OCI-LY7 (cell line): Measurements from ENCODE around the gene TLE4. TPM values are rescaled to one million over a fixed set of nuclear protein-coding genes. Genes with fewer than 3 reads are reported as not detected.

Experiments used
- BruUV-seq: library from RNA; stranded (reverse); fragments of 400-500 nt; replicated peaks from 2 replicates; lab custom pipeline; 2021; lab: Mats Ljungman, UMichigan
- CTCF ChIA-PET: fragments of 300-600 bp; sonication (Branson Sonifier 250); formaldehyde crosslinking; loops from one replicate; lab custom pipeline; 2022; ENCODE audit warnings: antibody characterized with exemption; ENCODE audit not compliant: unreplicated experiment; lab: Charles Lee
- POLR2A ChIA-PET: fragments of 300-600 bp; sonication (Branson Sonifier 250); formaldehyde crosslinking; loops from one replicate; lab custom pipeline; 2022; ENCODE audit warnings: antibody characterized with exemption; lab: Charles Lee
- DNase-seq: peaks from one replicate; pipeline ENCODE4 v3.0.0-alpha.2; 2015; ENCODE audit warnings: low spot score
- H2AFZ ChIP-seq: fragments of 200-600 bp; sonication (generic), shearing (Covaris generic); 2 replicates; pipeline ENCODE4 v1.6.1; 2014; ENCODE audit warnings: mild to moderate bottlenecking, antibody characterized with exemption, low read length, moderate library complexity
- H3K27ac ChIP-seq: fragments of 200-600 bp; sonication (generic); 2 replicates; pipeline ENCODE4 v1.5.1; 2014; ENCODE audit warnings: mixed run types, low read depth, mild to moderate bottlenecking, moderate library complexity, low read length, inconsistent platforms; ENCODE audit not compliant: poor library complexity, severe bottlenecking
- H3K36me3 ChIP-seq: fragments of 200-600 bp; sonication (generic); 2 replicates; pipeline ENCODE4 v1.6.1; 2014; ENCODE audit warnings: mild to moderate bottlenecking, antibody characterized with exemption, low read length, moderate library complexity, mixed read lengths; ENCODE audit not compliant: insufficient read depth
- H3K4me1 ChIP-seq: fragments of 200-600 bp; sonication (generic); 2 replicates; pipeline ENCODE4 v1.5.1; 2014; ENCODE audit warnings: mild to moderate bottlenecking, low read length; ENCODE audit not compliant: insufficient read depth, poor library complexity, severe bottlenecking
- H3K4me2 ChIP-seq: fragments of 200-600 bp; sonication (generic); 2 replicates; pipeline ENCODE4 v1.6.1; 2014; ENCODE audit warnings: mild to moderate bottlenecking, low read length
- H3K4me3 ChIP-seq: fragments of 200-600 bp; sonication (generic); 2 replicates; pipeline ENCODE4 v1.5.1; 2014; ENCODE audit warnings: mild to moderate bottlenecking, low read depth, low read length; ENCODE audit not compliant: poor library complexity, severe bottlenecking
- H3K79me2 ChIP-seq: fragments of 200-600 bp; sonication (generic); 2 replicates; pipeline ENCODE4 v1.6.1; 2016; ENCODE audit warnings: low read depth, mild to moderate bottlenecking, low read length, moderate library complexity, mixed read lengths; ENCODE audit not compliant: insufficient read depth
- H3K9me2 ChIP-seq: fragments of 200-600 bp; sonication (generic); 2 replicates; pipeline ENCODE4 v1.6.1; 2016; ENCODE audit warnings: mild to moderate bottlenecking, low read length, mixed read lengths; ENCODE audit not compliant: insufficient read depth
- H3K9me3 ChIP-seq: fragments of 200-600 bp; sonication (generic); 2 replicates; pipeline ENCODE4 v1.6.1; 2014; ENCODE audit warnings: mild to moderate bottlenecking, mixed run types, low read length, mixed read lengths
- H4K20me1 ChIP-seq: fragments of 200-600 bp; sonication (generic); 2 replicates; pipeline ENCODE4 v1.6.1; 2014; ENCODE audit warnings: mild to moderate bottlenecking, antibody characterized with exemption, low read length, moderate library complexity, mixed read lengths; ENCODE audit not compliant: insufficient read depth
- CTCF ChIP-seq: fragments of 200-600 bp; sonication (generic); conservative IDR thresholded peaks from 2 replicates; pipeline ENCODE4 v1.5.1; 2014; ENCODE audit warnings: mild to moderate bottlenecking, antibody characterized with exemption, low read length, moderate library complexity, mixed read lengths
- EZH2phosphoT487 ChIP-seq: fragments of 200-600 bp; sonication (generic); IDR thresholded peaks from 2 replicates; pipeline ENCODE4 v1.6.1; 2018; ENCODE audit warnings: low read depth, borderline replicate concordance, mild to moderate bottlenecking, mixed run types, antibody characterized with exemption, low read length, moderate library complexity, mixed read lengths
- intact Hi-C: fragments of 100-400 bp; cut with micrococcal nuclease; formaldehyde crosslinking; loops from one replicate; pipeline ENCODE4 v1.10.0; 2022; ENCODE audit not compliant: unreplicated experiment
- total RNA-seq, 2 experiments: library from RNA; depleted of rRNA in 1 of 2; stranded (reverse); fragments of >200 nt in 1 of 2; shearing (Covaris generic) in 1 of 2; gene quantifications; 2 replicates each; pipeline ENCODE4 v1.2.3, GENCODE V29; 2014 to 2022

The TLE4 gene
- total RNA-seq, 2 experiments from 2014 or later: 36.7 to 41.7 TPM

GRCh38 chr9:79592726-79593493 lies 21.1 kb downstream of the TLE4 start:
- Histone ChIP-seq H3K9me3 (no peaks in the 10 kb centered on the region), H3K27ac (no peak overlapping the region), H2AFZ (no peak overlapping the region), H3K79me2 (no peaks in the 10 kb centered on the region), H3K4me3 (no peak overlapping the region), H3K36me3 (peaks cover 8% of the 10 kb centered on the region), H3K4me1 (no peaks in the 10 kb centered on the region), H3K4me2 (no peak overlapping the region), H3K9me2 (no peaks in the 10 kb centered on the region), H4K20me1 (no peaks in the 10 kb centered on the region; the same call in 1 of the 2 replicates)
- intact Hi-C loops: no loop called here
- TF ChIP-seq CTCF (no peak), EZH2phosphoT487 (no peak)
- BruUV-seq: no TSS peak
- ChIA-PET POLR2A (interaction anchor here (0.7 to 1.1 kb wide), 5 partner anchors 22 to 184 kb away, joined by 3 to 6 read pairs (median 4); partner anchors contain the start of gene TLE4), CTCF (no interaction called here)
- no peak for DNase-seq

- no peak overlapping the region for H3K27ac ChIP-seq
- TF ChIP-seq CTCF (no peak), EZH2phosphoT487 (no peak)
- H3K36me3 ChIP-seq: 0 out of 2 replicates have a peak, but pooled peaks cover 6% of the 10 kb centered on the region
- ChIA-PET CTCF (no interaction called here), POLR2A (no interaction called here)
- no peaks in the 10 kb centered on the region for H3K79me2 ChIP-seq
- intact Hi-C loops: no loop called here
- H2AFZ ChIP-seq: no peak overlapping the region
- BruUV-seq: no TSS peak
- no peak for DNase-seq
- H4K20me1 ChIP-seq: no peaks in the 10 kb centered on the region
- no peaks in the 10 kb centered on the region for H3K9me2 ChIP-seq
- H3K4me1 ChIP-seq: no peaks in the 10 kb centered on the region
- no peak overlapping the region for H3K4me3 ChIP-seq
- H3K4me2 ChIP-seq: no peak overlapping the region
- H3K9me3 ChIP-seq: no peaks in the 10 kb centered on the region
These were observed 27.0 kb downstream of the TLE4 start for GRCh38 chr9:79598562-79599345.
